ENCODE measurements around the gene FBXW10.
"Not testable (repeated sequence)": the region's sequence is repeated elsewhere in the genome, so short reads cannot be mapped to it uniquely, and the experiment has no call there.

The FBXW10 gene

GRCh38 chr17:18755969-18756368 lies 12.1 kb downstream of the FBXW10 start:
- not testable (repeated sequence) for DNase-seq

- DNase-seq, result not testable (repeated sequence)
Observed at GRCh38 chr17:18757368-18758044, 13.7 kb downstream of the FBXW10 start.

GRCh38 chr17:18758344-18758743 lies 14.5 kb downstream of the FBXW10 start:
- not testable (repeated sequence) for DNase-seq

GRCh38 chr17:18760221-18760620 lies 16.4 kb downstream of the FBXW10 start:
- not testable (repeated sequence) for DNase-seq

GRCh38 chr17:18770572-18770971 lies 26.7 kb downstream of the FBXW10 start:
- not testable (repeated sequence) for DNase-seq

DNA sequence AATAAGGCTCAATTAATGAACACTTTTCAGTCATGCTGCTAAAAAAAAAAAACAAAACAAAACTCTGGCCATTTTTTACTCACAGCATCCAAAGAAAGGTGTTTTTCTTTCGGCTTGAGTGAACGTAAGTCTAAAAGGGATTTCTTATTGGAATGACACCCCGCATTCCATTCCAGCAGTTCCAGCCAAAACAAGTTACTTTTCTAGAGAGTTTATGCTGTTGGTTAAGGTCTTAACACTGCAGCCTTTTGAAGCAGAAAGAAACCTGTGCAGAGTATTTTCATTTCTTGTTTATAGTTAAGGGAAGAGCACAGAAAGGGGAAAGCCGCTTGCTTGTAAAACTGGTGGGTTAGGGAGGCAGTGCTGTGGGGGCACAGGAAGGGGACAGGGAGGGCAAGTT lies 27.2 kb downstream of the FBXW10 start:
- DNase-seq, result not testable (repeated sequence)

DNA sequence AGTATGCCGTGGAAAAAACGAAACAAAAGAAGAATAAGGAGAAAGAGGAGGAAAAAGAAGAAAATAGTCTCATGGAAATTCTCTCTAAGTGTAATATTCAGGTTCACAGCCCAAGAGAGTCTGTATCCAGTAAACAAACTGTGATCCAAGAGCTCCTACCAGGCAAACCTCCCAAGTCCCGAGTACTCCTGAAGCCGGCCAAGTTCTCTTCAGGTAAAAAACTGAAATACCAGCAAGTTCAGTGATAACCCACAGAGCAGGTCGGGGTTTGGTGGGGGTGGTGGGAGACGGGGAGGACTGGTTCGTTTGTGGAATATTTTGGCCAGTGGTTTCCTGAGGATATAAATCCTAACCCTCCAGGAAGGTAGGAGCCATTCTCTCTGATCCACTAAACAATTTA lies 28.6 kb downstream of the FBXW10 start:
- DNase-seq, result no peak

GRCh38 chr17:18780991-18781718 lies 37.3 kb downstream of the FBXW10 start, which contains the start of gene TVP23B:
TVP23B (plus strand) TSS chr17:18781183; CDS start chr17:18781294, 111 bp downstream.
- DNase-seq, result peak; percentile 94

- not testable (repeated sequence) for DNase-seq
Observed at GRCh38 chr17:18781805-18782204, 38.0 kb downstream of the FBXW10 start.

DNA sequence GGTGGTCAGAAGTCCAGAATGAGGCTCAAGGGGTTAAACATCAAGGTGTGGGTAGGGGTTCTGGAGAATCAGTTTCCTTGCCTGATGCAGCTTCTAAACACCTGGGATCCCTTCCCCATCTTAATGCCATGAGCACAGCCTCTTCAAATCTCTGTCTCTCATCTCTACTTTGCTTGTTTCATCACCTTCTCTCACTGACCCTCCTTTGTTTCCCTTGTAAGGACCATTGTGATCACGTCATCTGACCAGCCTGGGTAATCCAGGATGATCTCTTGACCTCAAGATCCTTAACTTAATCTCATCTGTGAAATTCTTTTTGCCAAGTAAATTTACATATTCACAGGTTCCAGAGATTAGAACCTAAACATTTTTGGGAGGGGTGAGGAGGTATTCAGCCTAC lies 42.1 kb downstream of the FBXW10 start:
- DNase-seq, result not testable (repeated sequence)

- not testable (repeated sequence) for DNase-seq
Observed at GRCh38 chr17:18786890-18787289, 43.0 kb downstream of the FBXW10 start.

DNA sequence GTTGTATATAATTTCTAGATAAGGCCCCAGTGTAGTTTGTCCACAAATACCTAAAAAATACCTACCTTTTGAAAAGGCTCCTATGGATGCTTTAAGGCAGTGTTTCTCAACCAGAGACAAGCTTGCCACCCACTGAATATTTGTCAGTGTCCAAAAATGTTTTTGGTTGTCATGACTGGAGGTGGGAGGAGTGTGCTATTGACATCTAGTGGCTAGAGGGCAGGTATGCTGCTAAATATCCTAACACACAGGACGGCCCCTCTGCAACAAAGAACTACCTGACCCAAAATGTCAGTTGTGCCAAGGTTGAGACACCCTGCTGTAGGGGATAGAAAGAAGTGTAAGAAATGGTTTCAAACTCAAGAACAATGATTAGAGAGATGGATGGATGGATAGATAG lies 47.5 kb downstream of the FBXW10 start:
- not testable (repeated sequence) for DNase-seq

GRCh38 chr17:18794841-18795240 lies 51.0 kb downstream of the FBXW10 start:
- DNase-seq, result not testable (repeated sequence)

GRCh38 chr17:18796887-18797286 lies 53.0 kb downstream of the FBXW10 start:
- not testable (repeated sequence) for DNase-seq

DNA sequence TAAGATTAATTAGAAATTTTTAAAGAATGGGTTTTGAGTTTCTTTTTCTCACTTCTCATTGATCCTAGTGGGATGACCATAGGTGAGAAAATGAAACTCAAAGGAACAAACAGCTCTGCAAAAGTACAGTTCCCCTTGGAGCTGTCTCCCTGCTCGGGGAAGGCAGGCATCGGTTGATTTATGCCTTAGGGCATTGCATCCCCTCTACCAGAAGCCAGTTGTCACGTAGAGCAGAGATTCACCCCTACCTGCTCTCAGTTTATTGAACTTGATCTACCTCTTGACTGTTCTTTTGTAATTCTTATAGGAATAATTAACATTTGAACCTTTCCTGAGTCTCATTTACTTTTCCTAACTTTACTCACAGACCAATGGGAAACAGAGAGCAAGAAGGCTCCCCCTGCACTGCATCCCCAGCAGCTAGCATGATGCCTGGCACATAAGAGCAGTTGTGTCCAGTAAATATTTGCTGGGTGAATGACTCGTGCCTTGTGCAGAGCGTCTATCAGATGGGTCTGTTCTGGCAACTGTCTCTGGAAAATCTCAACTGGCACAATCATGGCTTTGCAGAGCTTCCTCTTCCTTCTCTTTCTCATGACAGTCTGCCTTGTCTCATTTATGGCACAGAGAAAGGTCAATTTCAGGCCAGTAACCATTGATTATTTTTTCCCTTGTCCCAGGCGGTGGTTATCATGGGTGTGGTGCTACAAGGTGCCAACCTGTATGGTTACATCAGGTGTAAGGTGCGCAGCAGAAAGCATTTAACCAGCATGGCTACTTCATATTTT lies 59.8 kb downstream of the FBXW10 start:
- not testable (repeated sequence) for DNase-seq

DNA sequence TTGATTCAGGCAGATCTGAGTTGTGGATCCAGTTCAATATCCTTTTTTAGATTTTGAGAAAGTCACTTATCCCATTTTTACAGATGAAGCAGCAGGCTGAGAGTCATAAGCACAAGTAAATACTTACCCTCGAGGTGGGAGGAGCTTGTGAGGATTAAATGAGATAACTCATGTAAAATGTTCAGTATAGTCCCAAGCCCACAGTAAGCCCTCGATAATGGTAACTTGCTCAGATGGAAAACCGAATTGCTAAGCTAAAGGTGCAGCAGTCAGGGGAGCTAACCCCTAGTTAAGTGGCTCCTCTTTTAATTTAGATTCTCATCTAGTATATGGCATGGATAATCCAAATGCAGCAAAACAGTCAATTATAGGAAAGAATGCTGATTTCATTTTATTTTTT lies 72.1 kb downstream of the FBXW10 start:
- not testable (repeated sequence) for DNase-seq

DNA sequence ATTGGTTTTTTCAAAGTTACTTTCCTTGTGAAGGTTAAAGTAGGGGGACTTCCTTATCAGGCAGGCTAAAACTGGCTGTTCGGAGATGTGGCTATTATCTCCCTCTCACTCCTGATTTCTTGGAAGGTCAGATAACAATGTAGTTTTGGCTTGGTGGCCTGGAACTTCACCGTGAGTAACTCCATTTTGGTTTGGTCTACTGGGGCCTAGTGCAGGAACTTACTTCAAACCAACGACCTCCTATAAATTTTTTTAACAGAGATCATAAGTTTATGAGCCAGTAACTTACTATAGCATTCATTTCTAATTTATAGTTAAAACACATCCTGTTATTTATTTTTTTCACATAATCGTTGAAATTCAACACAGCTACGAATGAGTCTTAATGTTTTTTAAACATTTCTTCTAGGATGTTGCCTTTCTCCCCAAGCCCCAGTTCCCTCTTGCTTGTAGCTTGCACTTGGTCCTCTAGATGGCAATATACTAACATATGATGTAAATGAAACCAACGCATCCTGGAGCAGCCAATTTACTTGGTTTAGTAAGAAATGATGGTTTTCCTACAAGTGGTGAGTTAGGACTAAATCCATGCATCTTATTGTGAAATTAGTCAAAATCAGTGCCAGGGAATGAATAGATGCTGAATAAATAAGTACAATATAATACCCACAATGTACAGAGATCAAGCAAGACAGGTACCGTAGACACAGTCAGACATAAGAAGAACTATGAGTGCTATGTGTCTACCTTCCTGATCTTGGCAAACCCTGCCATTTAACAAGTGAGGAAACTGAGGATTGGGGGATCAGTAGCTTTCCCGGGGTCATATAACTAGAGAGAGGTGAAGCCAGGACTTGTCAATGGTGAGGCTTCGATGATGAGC lies 72.9 kb downstream of the FBXW10 start:
- peak; percentile 33 to 57 for DNase-seq

GRCh38 chr17:18821430-18821829 lies 77.6 kb downstream of the FBXW10 start:
- DNase-seq, result not testable (repeated sequence)

DNA sequence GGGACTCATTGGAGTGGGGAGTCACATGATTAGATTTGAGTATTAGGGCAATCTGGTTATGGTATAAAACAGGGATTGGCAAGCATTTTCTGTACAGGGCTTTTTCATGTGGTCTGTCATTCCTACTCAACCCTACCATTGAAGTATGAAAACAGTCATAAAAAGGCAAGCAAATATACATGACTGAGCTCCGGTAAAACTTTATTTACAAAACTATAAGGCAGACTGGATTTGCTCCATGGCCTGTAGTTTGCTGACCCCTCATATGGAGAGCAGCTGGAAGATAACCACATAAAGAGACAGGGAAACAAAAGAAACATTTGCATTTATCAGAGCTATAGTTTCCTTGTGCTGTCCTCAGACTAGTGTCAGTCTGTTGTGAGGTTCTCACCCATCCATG lies 83.8 kb downstream of the FBXW10 start:
- not testable (repeated sequence) for DNase-seq

Measured in activated CD4-positive, alpha-beta T cell treated with anti-CD3 and anti-CD28 coated beads for 4 hours (primary cell).